ENCODE data around the gene RANBP9.

RANBP9 gene

GRCh38 chr6:13710552-13711323, 897 bp downstream of the RANBP9 start:
- DNase-seq (ENCODE audit: low read depth), result no peak

- no peak for DNase-seq (ENCODE audit: low read depth)
Measured at GRCh38 chr6:13709689-13710551, 1.7 kb downstream of the RANBP9 start.

GRCh38 chr6:13708736-13709135, 2.9 kb downstream of the RANBP9 start:
- no peak for DNase-seq (ENCODE audit: low read depth)

DNA sequence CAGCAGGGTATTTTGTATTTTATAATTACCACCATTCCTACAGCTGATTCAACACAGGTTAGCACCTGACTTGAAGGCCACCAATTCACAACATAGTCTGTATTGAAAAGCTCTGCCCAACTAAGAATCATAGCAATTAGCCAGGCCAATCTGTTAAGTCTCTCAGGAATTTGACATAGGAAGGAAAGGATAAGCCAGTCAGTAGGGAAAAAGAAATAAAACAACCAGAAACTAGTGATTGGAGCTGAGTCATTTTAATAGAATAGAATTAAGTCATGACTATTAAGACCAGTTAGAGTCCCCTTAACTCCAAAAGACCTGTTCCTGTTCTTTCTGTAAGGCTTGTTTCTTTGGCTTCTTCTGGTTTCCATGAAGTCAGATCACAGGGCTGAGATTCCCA, 8.1 kb downstream of the RANBP9 start:
- no peak for DNase-seq (ENCODE audit: low read depth)

DNA sequence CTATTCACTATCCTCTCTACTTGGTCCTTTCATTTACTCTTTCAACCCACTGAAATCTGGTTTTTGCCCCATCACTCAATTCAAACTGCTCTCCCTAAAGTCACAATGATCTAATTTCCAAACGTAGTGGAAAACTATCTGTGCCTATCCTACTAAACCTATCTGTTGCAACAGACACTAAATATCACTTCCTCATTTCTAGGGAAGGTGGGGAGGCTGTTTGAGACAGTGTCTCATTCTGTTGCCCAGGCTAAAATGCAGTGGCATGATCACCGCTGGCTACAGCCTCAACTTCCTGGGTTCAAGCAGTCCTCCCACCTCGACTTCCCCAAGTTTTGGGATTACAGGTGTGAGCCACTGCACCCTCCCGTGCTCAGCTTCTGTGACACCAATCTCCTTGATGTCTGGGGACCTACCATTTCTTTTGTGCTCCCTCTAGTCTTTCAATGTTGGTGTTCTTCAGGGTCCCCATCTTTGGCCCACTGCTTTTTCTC, 8.8 kb downstream of the RANBP9 start:
- DNase-seq (ENCODE audit: low read depth), result no peak

DNA sequence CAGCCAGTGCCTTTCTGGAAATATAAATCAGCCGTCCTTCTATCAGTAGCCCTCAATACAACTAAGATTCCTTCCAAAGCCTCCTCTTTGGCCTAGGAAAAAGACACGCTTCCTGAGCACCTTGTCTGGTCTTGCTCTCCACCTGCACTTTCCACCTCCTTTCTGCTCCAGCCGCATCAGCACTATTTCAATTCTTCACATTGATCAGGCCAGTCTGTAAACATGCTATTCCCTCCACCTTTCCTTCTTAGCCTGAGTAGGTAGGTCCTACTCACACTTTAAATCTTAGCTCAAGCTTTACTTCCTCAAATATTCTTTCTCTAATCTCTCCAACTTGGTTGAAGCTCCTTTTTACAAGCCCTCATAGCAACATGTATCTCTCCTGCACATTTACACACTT, 11.4 kb downstream of the RANBP9 start:
- DNase-seq (ENCODE audit: low read depth), result no peak

DNA sequence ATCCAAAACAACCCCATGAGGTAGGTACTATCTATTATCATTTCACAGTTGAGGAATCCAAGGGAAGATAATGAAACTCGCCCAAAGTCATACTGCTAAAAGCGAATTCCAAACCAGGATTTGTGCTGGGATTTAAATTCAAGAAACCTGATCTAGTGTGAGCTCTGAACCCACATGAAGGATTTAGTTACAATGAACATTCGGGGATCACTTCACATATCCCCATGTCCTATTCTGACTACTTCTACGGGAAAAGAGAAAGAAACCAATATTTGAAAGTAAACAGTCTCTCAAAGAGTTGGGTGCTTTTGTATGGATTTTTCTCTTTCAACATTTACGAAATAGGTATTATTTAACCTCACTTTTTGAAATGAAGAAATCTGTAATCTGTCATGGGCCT, 12.9 kb downstream of the RANBP9 start:
- no peak for DNase-seq (ENCODE audit: low read depth)

DNA sequence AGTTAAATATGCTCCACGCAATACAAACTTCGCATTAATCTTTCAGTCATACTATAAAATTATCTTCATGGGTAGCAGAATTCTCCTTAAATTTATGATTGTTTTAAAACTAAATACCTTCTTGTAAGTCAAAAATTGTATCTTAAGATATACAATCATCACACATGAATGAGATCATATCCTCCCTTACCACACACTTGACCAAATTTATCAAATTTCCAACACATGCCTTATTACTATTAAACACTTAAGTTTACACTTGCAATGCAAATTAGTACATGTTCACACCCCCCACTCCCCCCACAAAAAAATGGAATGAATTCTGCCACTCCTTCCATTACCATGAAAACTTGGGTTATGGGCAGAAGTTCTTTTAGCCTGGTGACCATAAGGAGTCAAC, 13.8 kb downstream of the RANBP9 start:
- DNase-seq (ENCODE audit: low read depth), result no peak

DNA sequence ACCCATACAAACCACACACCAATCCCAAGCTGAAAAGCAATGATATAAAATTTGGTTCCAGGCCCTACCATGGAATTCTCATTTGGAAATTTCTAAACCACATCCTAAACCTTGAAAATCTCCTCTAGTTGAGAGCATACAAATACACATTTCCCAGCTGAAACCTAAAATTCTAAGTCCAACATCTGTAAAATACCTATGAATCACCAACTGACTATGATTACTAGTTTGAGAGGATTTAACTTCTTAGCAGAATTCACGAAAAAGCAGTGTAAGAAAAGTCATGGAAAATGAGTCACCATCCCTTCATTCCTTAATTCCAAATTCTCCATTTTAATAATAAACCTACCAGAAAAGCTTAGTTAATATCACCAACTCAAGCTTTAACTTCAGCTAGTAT, 15.4 kb downstream of the RANBP9 start:
- peak; percentile 80 for DNase-seq (ENCODE audit: low read depth)

- DNase-seq (ENCODE audit: low read depth), result no peak
Measured at GRCh38 chr6:13695252-13695651, 16.4 kb downstream of the RANBP9 start.

- DNase-seq (ENCODE audit: low read depth), result no peak
Measured at GRCh38 chr6:13694562-13694961, 17.1 kb downstream of the RANBP9 start.

- no peak for DNase-seq (ENCODE audit: low read depth)
Measured at GRCh38 chr6:13689511-13690256, 22.0 kb downstream of the RANBP9 start.

- no peak for DNase-seq (ENCODE audit: low read depth)
Measured at GRCh38 chr6:13688692-13689196, 22.9 kb downstream of the RANBP9 start.

- DNase-seq (ENCODE audit: low read depth), result no peak
Measured at GRCh38 chr6:13687917-13688351, 23.7 kb downstream of the RANBP9 start.

- DNase-seq (ENCODE audit: low read depth), result no peak
Measured at GRCh38 chr6:13684855-13685254, 26.8 kb downstream of the RANBP9 start.

DNA sequence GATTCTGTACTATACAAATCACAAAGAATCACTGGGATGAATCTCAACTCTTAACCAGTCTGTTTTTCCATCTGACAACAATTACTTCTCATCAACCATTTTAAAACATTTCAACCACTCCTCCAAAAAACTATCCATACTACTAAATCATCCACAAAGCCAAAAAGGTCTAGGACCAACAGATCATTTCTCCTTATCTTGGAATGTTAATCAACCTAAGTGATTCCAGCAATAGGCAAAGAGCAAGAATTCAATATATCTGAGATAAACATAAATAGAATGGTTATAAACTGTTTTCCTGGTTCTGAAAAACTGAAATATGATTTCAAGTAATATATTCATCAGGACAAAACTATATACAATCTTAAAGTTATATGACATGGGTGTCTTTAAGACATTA, 28.6 kb downstream of the RANBP9 start:
- no peak for DNase-seq (ENCODE audit: low read depth)

DNA sequence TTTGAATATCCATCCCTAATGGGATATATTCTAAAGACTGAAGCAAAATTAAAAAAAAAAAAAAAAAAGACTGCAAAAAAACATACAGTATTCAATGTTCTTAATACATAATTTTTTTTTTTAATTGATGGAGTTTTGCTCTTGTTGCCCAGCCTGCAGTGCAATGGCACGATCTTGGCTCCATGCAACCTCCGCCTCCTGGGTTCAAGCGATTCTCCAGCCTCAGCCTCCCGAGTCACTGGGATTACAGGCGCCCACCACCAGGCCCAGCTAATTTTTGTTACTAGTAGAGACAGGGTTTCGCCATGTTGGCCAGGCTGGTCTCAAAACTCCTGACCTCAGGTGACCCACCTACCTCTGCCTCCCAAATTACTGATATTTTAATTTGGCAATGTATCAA, 29.3 kb downstream of the RANBP9 start:
- DNase-seq (ENCODE audit: low read depth), result no peak

- no peak for DNase-seq (ENCODE audit: low read depth)
Measured at GRCh38 chr6:13681305-13682061, 30.2 kb downstream of the RANBP9 start.

- no peak for DNase-seq (ENCODE audit: low read depth)
Measured at GRCh38 chr6:13680448-13680968, 31.1 kb downstream of the RANBP9 start.

GRCh38 chr6:13679996-13680395, 31.6 kb downstream of the RANBP9 start:
- no peak for DNase-seq (ENCODE audit: low read depth)

Data from HS-5 (cell line).